Heart right ventricle (tissue), 16 donors: Measurements from ENCODE around the gene EPN3. TPM values are rescaled to one million over a fixed set of nuclear protein-coding genes. Genes with fewer than 3 reads are reported as not detected.

Experiments
- ATAC-seq, 8 donors: fragments of 200-7000 bp; cut with Tn5 transposase; one replicate each; pipeline ENCODE4 v1.9.1; 2020; ENCODE audit warnings: mild to moderate bottlenecking in 8 of 8, moderate library complexity in 8 of 8, moderate number of reproducible peaks in 1 of 8
- DNase-seq, 2 donors: peaks; one replicate each; pipeline ENCODE4 v3.0.0-alpha.2; 2020
- H3K27ac ChIP-seq, 10 donors: fragments of 200-600 bp; sonication (generic) in 2 of 10; one replicate each; pipeline versions ENCODE4 v1.5.0 to v1.8.0; 2020 to 2022; ENCODE audit warnings: mild to moderate bottlenecking in 3 of 10
- H3K27me3 ChIP-seq, 7 donors: fragments of 200-600 bp; one replicate each; pipeline ENCODE4 v1.8.0; 2021 to 2022; ENCODE audit warnings: mild to moderate bottlenecking in 2 of 7
- H3K36me3 ChIP-seq, 9 donors: fragments of 200-600 bp; sonication (generic) in 1 of 9; one replicate each; pipeline versions ENCODE4 v1.5.0 to v1.8.0; 2020 to 2022; ENCODE audit warnings: mild to moderate bottlenecking in 2 of 9
- H3K4me1 ChIP-seq, 9 donors: fragments of 200-600 bp; sonication (generic) in 1 of 9; one replicate each; pipeline versions ENCODE4 v1.5.0 to v1.8.0; 2020 to 2022; ENCODE audit warnings: mild to moderate bottlenecking in 4 of 9
- H3K4me3 ChIP-seq, 10 donors: fragments of 200-600 bp; sonication (generic) in 2 of 10; one replicate each; pipeline versions ENCODE4 v1.5.0 to v1.8.0; 2020 to 2022; ENCODE audit warnings: mild to moderate bottlenecking in 7 of 10, moderate library complexity in 2 of 10
- H3K9me3 ChIP-seq, 11 donors: fragments of 200-600 bp in 10 of 11; sonication (generic) in 2 of 11; one replicate each; pipeline versions ENCODE4 v1.5.0 to v1.8.0; 2013 to 2022; ENCODE audit warnings: mild to moderate bottlenecking in 2 of 11, control low read depth in 1 of 11, moderate library complexity in 1 of 11
- WGBS, 2 donors: extraction: QIAGEN DNeasy Blood & Tissue Kit; methylation state at CpG; one replicate each; pipeline ENCODE4 v1.1.7; 2013; ENCODE audit warnings: inconsistent platforms in 1 of 2; 5-methylcytosine and 5-hydroxymethylcytosine counted together
- intact Hi-C, 10 donors: fragments of 100-400 bp; cut with DNase I; formaldehyde crosslinking; loops; one replicate each; pipeline versions ENCODE4 v1.11.1 to v1.14.2; 2022
- polyA plus RNA-seq, 2 donors: library from polyadenylated mRNA; stranded (reverse); fragments of 200-250 nt; gene quantifications; one replicate each; pipeline ENCODE4 v1.2.3, GENCODE V29; 2013
- total RNA-seq, 10 donors: library from RNA; stranded (reverse); fragmentation: NEBNext Ultra II Directional in 3 of 10; extraction: Animal tissue kit (Norgen Biotek cat#: 25700) in 3 of 10; gene quantifications; one replicate each; pipeline versions ENCODE4 v1.2.1 to v1.2.4, GENCODE V29; 2021 to 2023
- TF ChIP-seq, protein P1 (sequence below), 9 donors: fragments of 200-600 bp; sonication (generic) in 2 of 9; IDR thresholded peaks; one replicate each; pipeline versions ENCODE4 v1.5.0 to v1.8.0; 2021 to 2022; ENCODE audit warnings: antibody characterized with exemption in 9 of 9, mild to moderate bottlenecking in 5 of 9, moderate library complexity in 1 of 9
- donor health status: Arrhythmogenic right ventricular cardiomyopathy.
- donor health status: ischemic (EF 13 %, LVEDD 7.1; RV severe dilation, severe dysfunction).
- donor health status: healthy with polysubstance abuse.
- donor health status: DM: no; HTN: yes; CAD: no.
- donor health status: DM: no; HTN: no; CAD: no.
- donor health status: ischemic (EF 25% LVEDD 6.9; RV normal size, moderate dysfunction).
- donor health status: ischemic (EF 25% LVEDD 5.7; RV mildly dilated, moderate dysfunction).
- donor health status: healthy.
- donor health status: DM: yes; HTN: yes; CAD: no.
- donor health status: Ischemic cardiomyopathy.
- donor health status: ischemic (EF 35%, LVEDD 5.7; RV mildly dilated, moderate dysfunction).
- donor health status: nonischemic (EF 11% LVEDD 7.7; RV severe dilation, severe dysfunction).
- donor health status: DM: yes; HTN: yes; CAD: no.
- donor health status: PGD.
- donor health status: ischemic (EF 29% LVEDD 5.4; RV normal size, mild dysfunction).
- donor health status: nonischemic (EF 23%, LVEDD 6.1; RV moderate dilation, normal function).

The EPN3 gene
- total and polyA plus RNA-seq, 12 donors = 3.0 to 21.5 (median 10.1) TPM

- Histone ChIP-seq H3K4me3 (no peak overlapping the region), H3K9me3 (no peaks in the 10 kb centered on the region), H3K36me3 (no peaks in the 10 kb centered on the region), H3K27ac (no peak overlapping the region), H3K4me1 (no peaks in the 10 kb centered on the region), H3K27me3 (no peaks in the 10 kb centered on the region)
- intact Hi-C loops = no loop called here
- TF ChIP-seq, protein P1, sequence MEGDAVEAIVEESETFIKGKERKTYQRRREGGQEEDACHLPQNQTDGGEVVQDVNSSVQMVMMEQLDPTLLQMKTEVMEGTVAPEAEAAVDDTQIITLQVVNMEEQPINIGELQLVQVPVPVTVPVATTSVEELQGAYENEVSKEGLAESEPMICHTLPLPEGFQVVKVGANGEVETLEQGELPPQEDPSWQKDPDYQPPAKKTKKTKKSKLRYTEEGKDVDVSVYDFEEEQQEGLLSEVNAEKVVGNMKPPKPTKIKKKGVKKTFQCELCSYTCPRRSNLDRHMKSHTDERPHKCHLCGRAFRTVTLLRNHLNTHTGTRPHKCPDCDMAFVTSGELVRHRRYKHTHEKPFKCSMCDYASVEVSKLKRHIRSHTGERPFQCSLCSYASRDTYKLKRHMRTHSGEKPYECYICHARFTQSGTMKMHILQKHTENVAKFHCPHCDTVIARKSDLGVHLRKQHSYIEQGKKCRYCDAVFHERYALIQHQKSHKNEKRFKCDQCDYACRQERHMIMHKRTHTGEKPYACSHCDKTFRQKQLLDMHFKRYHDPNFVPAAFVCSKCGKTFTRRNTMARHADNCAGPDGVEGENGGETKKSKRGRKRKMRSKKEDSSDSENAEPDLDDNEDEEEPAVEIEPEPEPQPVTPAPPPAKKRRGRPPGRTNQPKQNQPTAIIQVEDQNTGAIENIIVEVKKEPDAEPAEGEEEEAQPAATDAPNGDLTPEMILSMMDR (IDR thresholded peaks at IDR 0.05) = no peak
- WGBS, 2 donors = 52 to 55% methylated on average over 3 of the region's 3 CpGs
- no peak for ATAC-seq
- no peak for DNase-seq
These were observed 38.8 kb upstream of the EPN3 start for GRCh38 chr17:50493744-50494143.

GRCh38 chr17:50495217-50495823, 37.2 kb upstream of the EPN3 start:
- Histone ChIP-seq H3K27ac (no peak overlapping the region), H3K4me3 (no peak overlapping the region), H3K36me3 (no peaks in the 10 kb centered on the region), H3K4me1 (no peaks in the 10 kb centered on the region), H3K27me3 (no peaks in the 10 kb centered on the region), H3K9me3 (no peaks in the 10 kb centered on the region)
- no peak for ATAC-seq
- 87 to 90% methylated on average over 8 of the region's 8 CpGs for WGBS, 2 donors
- TF ChIP-seq, protein P1 (IDR thresholded peaks at IDR 0.05) = no peak
- DNase-seq = no peak
- intact Hi-C loops = no loop called here

DNA sequence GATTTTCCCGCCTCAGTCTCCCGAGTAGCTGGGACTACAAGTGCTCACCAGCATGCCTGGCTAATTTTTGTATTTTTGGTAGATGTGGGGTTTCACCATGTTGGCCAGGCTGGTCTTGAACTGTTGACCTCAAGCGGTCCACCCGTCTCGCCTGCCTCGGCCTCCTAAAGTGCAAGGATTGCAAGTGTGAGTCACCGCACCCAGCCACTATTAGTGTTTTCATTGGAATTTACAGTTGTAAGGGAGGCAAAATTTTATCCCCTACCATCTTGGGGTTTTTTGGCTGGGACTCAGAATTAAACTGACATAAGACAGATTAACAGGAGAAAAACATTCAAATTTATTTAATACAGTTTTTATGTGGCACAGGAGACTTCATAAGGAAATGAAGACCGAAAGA, 36.6 kb upstream of the EPN3 start:
- Histone ChIP-seq H3K27me3 (no peaks in the 10 kb centered on the region), H3K9me3 (no peaks in the 10 kb centered on the region), H3K4me1 (no peaks in the 10 kb centered on the region), H3K36me3 (no peaks in the 10 kb centered on the region), H3K27ac (no peak overlapping the region), H3K4me3 (no peak overlapping the region)
- TF ChIP-seq, protein P1 (IDR thresholded peaks at IDR 0.05) = no peak
- intact Hi-C loops = no loop called here
- DNase-seq (no peak), ATAC-seq (no peak)
- 96 to 98% methylated on average over 8 of the region's 8 CpGs for WGBS, 2 donors

DNA sequence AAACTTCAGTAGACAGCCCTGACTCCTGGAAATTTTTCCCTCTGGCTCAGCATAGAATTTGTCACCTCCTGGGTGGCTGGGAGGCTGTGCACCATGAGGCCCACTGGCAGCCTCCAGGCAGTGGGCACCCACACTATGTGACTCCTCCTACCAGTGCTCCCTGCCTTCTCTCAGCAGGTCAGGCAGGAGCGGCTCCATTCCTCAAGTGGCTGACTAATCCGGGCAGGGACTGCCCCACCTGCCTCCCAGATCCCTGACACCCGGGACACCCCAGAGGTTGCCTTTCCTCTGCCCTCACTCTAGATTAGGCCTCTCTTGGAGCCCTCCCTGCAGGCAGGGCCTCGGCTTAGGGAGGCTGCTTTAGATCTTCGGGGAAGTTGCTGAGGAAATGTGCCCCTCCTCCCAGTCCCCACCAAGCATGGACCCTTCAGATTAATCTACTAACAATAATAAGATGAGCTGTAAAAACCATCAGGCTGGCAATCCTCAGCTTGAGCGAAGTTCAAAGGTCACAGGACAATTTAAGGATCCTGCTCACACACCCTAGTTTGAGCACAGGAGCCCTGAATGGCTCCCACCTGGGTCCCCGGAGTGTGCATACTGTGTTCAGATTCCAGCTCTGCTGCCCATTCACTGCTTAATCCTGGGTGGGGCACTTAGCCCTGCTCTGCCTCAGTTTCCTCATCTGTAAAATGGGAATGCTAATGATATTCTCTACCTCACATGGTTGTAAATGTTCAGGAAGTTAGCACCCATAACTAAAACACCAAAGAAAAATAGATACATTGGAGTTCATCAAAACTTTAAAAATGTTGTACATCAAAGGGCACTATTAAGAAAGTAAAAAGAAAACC, 34.3 kb upstream of the EPN3 start:
- Histone ChIP-seq H3K4me3 (no peak overlapping the region), H3K27me3 (no peaks in the 10 kb centered on the region), H3K36me3 (no peaks in the 10 kb centered on the region), H3K4me1 (no peaks in the 10 kb centered on the region), H3K9me3 (no peaks in the 10 kb centered on the region), H3K27ac (no peak overlapping the region)
- 76 to 81% methylated on average over 7 of the region's 7 CpGs for WGBS, 2 donors
- DNase-seq (no peak), ATAC-seq (peak in 1 of 8 donors; percentile 29)
- TF ChIP-seq, protein P1 (IDR thresholded peaks at IDR 0.05) = no peak
- intact Hi-C loops = no loop called here
